Heart right ventricle (tissue), 16 donors: ENCODE data around the gene ITGBL1. TPM values are rescaled to one million over a fixed set of nuclear protein-coding genes. Genes with fewer than 3 reads are reported as not detected.

Experiments used
- ATAC-seq, 8 donors: fragments of 200-7000 bp; cut with Tn5 transposase; one replicate each; pipeline ENCODE4 v1.9.1; 2020; ENCODE audit warnings: mild to moderate bottlenecking in 8 of 8, moderate library complexity in 8 of 8, moderate number of reproducible peaks in 1 of 8
- DNase-seq, 2 donors: peaks; one replicate each; pipeline ENCODE4 v3.0.0-alpha.2; 2020
- H3K27ac ChIP-seq, 10 donors: fragments of 200-600 bp; sonication (generic) in 2 of 10; one replicate each; pipeline versions ENCODE4 v1.5.0 to v1.8.0; 2020 to 2022; ENCODE audit warnings: mild to moderate bottlenecking in 3 of 10
- H3K27me3 ChIP-seq, 7 donors: fragments of 200-600 bp; one replicate each; pipeline ENCODE4 v1.8.0; 2021 to 2022; ENCODE audit warnings: mild to moderate bottlenecking in 2 of 7
- H3K36me3 ChIP-seq, 9 donors: fragments of 200-600 bp; sonication (generic) in 1 of 9; one replicate each; pipeline versions ENCODE4 v1.5.0 to v1.8.0; 2020 to 2022; ENCODE audit warnings: mild to moderate bottlenecking in 2 of 9
- H3K4me1 ChIP-seq, 9 donors: fragments of 200-600 bp; sonication (generic) in 1 of 9; one replicate each; pipeline versions ENCODE4 v1.5.0 to v1.8.0; 2020 to 2022; ENCODE audit warnings: mild to moderate bottlenecking in 4 of 9
- H3K4me3 ChIP-seq, 10 donors: fragments of 200-600 bp; sonication (generic) in 2 of 10; one replicate each; pipeline versions ENCODE4 v1.5.0 to v1.8.0; 2020 to 2022; ENCODE audit warnings: mild to moderate bottlenecking in 7 of 10, moderate library complexity in 2 of 10
- H3K9me3 ChIP-seq, 11 donors: fragments of 200-600 bp in 10 of 11; sonication (generic) in 2 of 11; one replicate each; pipeline versions ENCODE4 v1.5.0 to v1.8.0; 2013 to 2022; ENCODE audit warnings: mild to moderate bottlenecking in 2 of 11, control low read depth in 1 of 11, moderate library complexity in 1 of 11
- WGBS, 2 donors: extraction: QIAGEN DNeasy Blood & Tissue Kit; methylation state at CpG; one replicate each; pipeline ENCODE4 v1.1.7; 2013; ENCODE audit warnings: inconsistent platforms in 1 of 2; 5-methylcytosine and 5-hydroxymethylcytosine counted together
- intact Hi-C, 10 donors: fragments of 100-400 bp; cut with DNase I; formaldehyde crosslinking; loops; one replicate each; pipeline versions ENCODE4 v1.11.1 to v1.14.2; 2022
- polyA plus RNA-seq, 2 donors: library from polyadenylated mRNA; stranded (reverse); fragments of 200-250 nt; gene quantifications; one replicate each; pipeline ENCODE4 v1.2.3, GENCODE V29; 2013
- total RNA-seq, 10 donors: library from RNA; stranded (reverse); fragmentation: NEBNext Ultra II Directional in 3 of 10; extraction: Animal tissue kit (Norgen Biotek cat#: 25700) in 3 of 10; gene quantifications; one replicate each; pipeline versions ENCODE4 v1.2.1 to v1.2.4, GENCODE V29; 2021 to 2023
- TF ChIP-seq, protein P1 (sequence below), 9 donors: fragments of 200-600 bp; sonication (generic) in 2 of 9; IDR thresholded peaks; one replicate each; pipeline versions ENCODE4 v1.5.0 to v1.8.0; 2021 to 2022; ENCODE audit warnings: antibody characterized with exemption in 9 of 9, mild to moderate bottlenecking in 5 of 9, moderate library complexity in 1 of 9
- donor health status: Arrhythmogenic right ventricular cardiomyopathy.
- donor health status: ischemic (EF 13 %, LVEDD 7.1; RV severe dilation, severe dysfunction).
- donor health status: healthy with polysubstance abuse.
- donor health status: DM: no; HTN: yes; CAD: no.
- donor health status: DM: no; HTN: no; CAD: no.
- donor health status: ischemic (EF 25% LVEDD 6.9; RV normal size, moderate dysfunction).
- donor health status: ischemic (EF 25% LVEDD 5.7; RV mildly dilated, moderate dysfunction).
- donor health status: healthy.
- donor health status: DM: yes; HTN: yes; CAD: no.
- donor health status: Ischemic cardiomyopathy.
- donor health status: ischemic (EF 35%, LVEDD 5.7; RV mildly dilated, moderate dysfunction).
- donor health status: nonischemic (EF 11% LVEDD 7.7; RV severe dilation, severe dysfunction).
- donor health status: DM: yes; HTN: yes; CAD: no.
- donor health status: PGD.
- donor health status: ischemic (EF 29% LVEDD 5.4; RV normal size, mild dysfunction).
- donor health status: nonischemic (EF 23%, LVEDD 6.1; RV moderate dilation, normal function).

The ITGBL1 gene
- total and polyA plus RNA-seq, 12 donors, result 0.78 to 11.9 (median 4.3) TPM

- Histone ChIP-seq H3K9me3 (no peaks in the 10 kb centered on the region), H3K4me1 (peaks cover 0 to 4% (median 0%) of the 10 kb centered on the region in 9 donors), H3K4me3 (no peak overlapping the region), H3K36me3 (no peaks in the 10 kb centered on the region), H3K27me3 (no peaks in the 10 kb centered on the region), H3K27ac (no peak overlapping the region)
- whole genome bisulfite sequencing, 2 donors, result 89 to 93% methylated on average over 3 of the region's 3 CpGs
- TF ChIP-seq, protein P1, sequence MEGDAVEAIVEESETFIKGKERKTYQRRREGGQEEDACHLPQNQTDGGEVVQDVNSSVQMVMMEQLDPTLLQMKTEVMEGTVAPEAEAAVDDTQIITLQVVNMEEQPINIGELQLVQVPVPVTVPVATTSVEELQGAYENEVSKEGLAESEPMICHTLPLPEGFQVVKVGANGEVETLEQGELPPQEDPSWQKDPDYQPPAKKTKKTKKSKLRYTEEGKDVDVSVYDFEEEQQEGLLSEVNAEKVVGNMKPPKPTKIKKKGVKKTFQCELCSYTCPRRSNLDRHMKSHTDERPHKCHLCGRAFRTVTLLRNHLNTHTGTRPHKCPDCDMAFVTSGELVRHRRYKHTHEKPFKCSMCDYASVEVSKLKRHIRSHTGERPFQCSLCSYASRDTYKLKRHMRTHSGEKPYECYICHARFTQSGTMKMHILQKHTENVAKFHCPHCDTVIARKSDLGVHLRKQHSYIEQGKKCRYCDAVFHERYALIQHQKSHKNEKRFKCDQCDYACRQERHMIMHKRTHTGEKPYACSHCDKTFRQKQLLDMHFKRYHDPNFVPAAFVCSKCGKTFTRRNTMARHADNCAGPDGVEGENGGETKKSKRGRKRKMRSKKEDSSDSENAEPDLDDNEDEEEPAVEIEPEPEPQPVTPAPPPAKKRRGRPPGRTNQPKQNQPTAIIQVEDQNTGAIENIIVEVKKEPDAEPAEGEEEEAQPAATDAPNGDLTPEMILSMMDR (IDR thresholded peaks at IDR 0.05), result no peak
- intact Hi-C loops, result loop anchor here in 2 of 10 donors (10.0 kb wide), 1 partner anchor 608 kb away; no protein-coding TSS in a partner anchor
- DNase-seq (no peak), ATAC-seq (no peak)
These were observed 300.0 kb downstream of the ITGBL1 start for GRCh38 chr13:101752432-101752831.

DNA sequence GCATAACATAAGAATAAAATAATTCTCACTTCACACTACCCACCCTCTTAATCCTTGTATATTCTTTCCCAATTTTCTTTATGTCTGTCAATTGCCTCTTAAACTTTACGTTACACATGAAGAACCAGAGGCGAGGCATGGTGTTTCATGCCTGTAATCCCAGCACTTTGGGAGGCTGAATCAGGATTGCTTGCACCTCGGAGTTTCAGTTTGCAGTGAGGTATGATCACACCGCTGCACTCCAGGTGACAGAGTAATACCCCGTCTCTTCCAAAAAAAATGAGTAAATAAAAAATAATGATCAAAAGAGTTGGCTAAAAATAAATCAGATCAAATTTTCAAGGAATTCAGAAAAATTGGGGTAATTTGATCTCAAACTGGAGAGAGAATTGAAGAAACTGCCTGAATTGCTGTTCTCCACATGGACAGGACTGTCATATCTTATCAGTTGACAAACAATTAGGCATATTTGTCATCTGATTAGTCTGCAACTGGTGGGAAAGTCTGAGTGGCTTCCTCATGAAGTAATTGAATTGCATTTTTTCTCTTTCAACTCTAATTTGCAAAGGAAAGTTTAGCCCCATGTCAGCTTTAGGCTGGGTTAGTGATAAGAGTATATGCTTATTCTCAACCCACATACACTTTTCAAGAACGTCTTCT is 302.9 kb downstream of the ITGBL1 start:
- no peaks in the 10 kb centered on the region for H3K27me3 ChIP-seq
- no peaks in the 10 kb centered on the region for H3K36me3 ChIP-seq
- ATAC-seq (no peak), DNase-seq (no peak)
- TF ChIP-seq, protein P1 (IDR thresholded peaks at IDR 0.05), result no peak
- H3K27ac ChIP-seq, result no peak overlapping the region
- 62 to 68% methylated on average over 6 of the region's 6 CpGs for WGBS, 2 donors
- intact Hi-C loops, result loop anchor here in 8 of 10 donors (5.0 to 10.0 kb wide), 4 partner anchors 238 to 611 kb away; no protein-coding TSS in a partner anchor
- no peaks in the 10 kb centered on the region for H3K9me3 ChIP-seq
- H3K4me3 ChIP-seq, result no peak overlapping the region
- H3K4me1 ChIP-seq, result peaks cover 0 to 4% (median 0%) of the 10 kb centered on the region in 9 donors

DNA sequence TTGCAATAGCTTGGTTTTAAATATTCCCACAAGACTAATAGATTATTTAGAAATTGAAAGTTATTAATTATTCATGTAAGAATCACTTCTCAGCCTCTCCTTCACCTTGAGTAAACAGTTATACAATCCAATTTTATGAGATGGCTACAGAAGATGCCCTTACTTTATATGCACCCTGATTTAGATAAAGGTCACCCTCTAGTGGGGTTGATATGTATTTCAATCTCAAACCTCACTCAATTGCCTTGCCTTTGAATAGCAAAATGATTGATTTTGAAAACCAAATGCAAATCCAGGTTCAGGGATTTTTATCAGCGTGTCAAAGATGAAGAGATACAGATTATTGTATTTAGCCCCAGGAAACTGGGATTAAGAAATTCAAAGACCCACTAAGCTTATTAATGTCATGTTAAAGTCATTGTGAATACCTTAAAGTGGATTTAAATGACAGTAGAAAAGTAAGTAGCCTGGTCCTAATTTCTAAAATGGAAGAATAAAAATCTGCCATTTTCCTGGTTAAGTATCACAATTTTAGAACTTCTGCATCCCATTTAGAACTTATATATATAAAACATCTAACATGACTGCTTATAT is 305.1 kb downstream of the ITGBL1 start:
- Histone ChIP-seq H3K27me3 (no peaks in the 10 kb centered on the region), H3K36me3 (no peaks in the 10 kb centered on the region), H3K4me1 (no peaks in the 10 kb centered on the region), H3K9me3 (no peaks in the 10 kb centered on the region), H3K4me3 (no peak overlapping the region), H3K27ac (no peak overlapping the region)
- WGBS, 2 donors, result 9 to 11% methylated on average over 1 of the region's 1 CpG
- TF ChIP-seq, protein P1 (IDR thresholded peaks at IDR 0.05), result peak in 8 of 9 donors; percentile 21 to 64 (median 50)
- ATAC-seq, result peak in 4 of 8 donors; percentile 34 to 68 (median 58)
- no peak for DNase-seq
- intact Hi-C loops, result loop anchor here in 8 of 10 donors (2.0 to 10.0 kb wide), 5 partner anchors 240 to 613 kb away; no protein-coding TSS in a partner anchor

- Histone ChIP-seq H3K36me3 (no peaks in the 10 kb centered on the region), H3K4me1 (no peaks in the 10 kb centered on the region), H3K9me3 (peaks cover 0 to 5% (median 0%) of the 10 kb centered on the region in 11 donors), H3K4me3 (no peak overlapping the region), H3K27me3 (no peaks in the 10 kb centered on the region), H3K27ac (no peak overlapping the region)
- WGBS, 2 donors, result 65 to 69% methylated on average over 1 of the region's 1 CpG
- DNase-seq (no peak), ATAC-seq (no peak)
- intact Hi-C loops, result loop anchor here in 3 of 10 donors (2.0 to 10.0 kb wide), 2 partner anchors 250 to 618 kb away; no protein-coding TSS in a partner anchor
- TF ChIP-seq, protein P1 (IDR thresholded peaks at IDR 0.05), result no peak
These were observed 310.7 kb downstream of the ITGBL1 start for GRCh38 chr13:101763191-101763590.

Other genes with a start within 250 kb of the ITGBL1 start
- gene NALCN, start 36.2 kb upstream of the ITGBL1 start, total RNA-seq, result 1 to 10 TPM; 5.5 to 9.3 (median 8.3) TPM
- gene NALCN, start 36.2 kb upstream of the ITGBL1 start, polyA plus RNA-seq, result 1 to 10 TPM in 1 of 2 donors, under 1 TPM in 1; 0.01 to 3.1 TPM